Stimulated activated CD4-positive, alpha-beta T cell treated with anti-CD3 and anti-CD28 coated beads, Interleukin-15, amount 100 ng/mL, for 24 hours (primary cell): ENCODE data around the gene LRRC7.

ENCODE experiments used
- DNase-seq: peaks from one replicate; pipeline ENCODE4 v3.0.0-alpha.2; 2020

LRRC7 gene

GRCh38 chr1:69567652-69568420 is at the start of gene LRRC7:
LRRC7 (plus strand) TSS chr1:69567922; CDS start chr1:69568640, 718 bp downstream.
- peak; percentile 4 for DNase-seq

GRCh38 chr1:69519006-69519405 is 48.7 kb upstream of the LRRC7 start:
- DNase-seq, result no peak

DNA sequence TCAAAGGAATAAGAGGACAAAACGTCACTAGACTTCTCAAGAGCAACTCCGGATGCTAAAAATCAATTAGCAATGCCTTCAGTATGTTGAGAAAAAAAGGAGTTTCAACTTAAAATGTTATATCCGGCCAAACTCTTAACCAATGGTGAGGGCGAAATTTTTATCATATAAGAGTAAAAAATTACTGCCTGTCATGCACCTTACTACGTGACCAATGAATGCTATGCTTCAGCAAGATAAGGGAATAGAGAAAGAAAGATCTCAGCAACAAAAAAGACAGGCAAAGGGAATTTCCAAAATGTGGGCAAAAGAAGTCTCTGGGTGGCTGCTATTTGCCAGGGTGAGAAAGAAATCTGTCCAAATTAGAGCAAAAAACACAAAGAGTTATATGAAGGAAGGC is 47.4 kb upstream of the LRRC7 start:
- no peak for DNase-seq

- DNase-seq, result no peak
Observed at GRCh38 chr1:69523032-69523431, 44.7 kb upstream of the LRRC7 start.

DNA sequence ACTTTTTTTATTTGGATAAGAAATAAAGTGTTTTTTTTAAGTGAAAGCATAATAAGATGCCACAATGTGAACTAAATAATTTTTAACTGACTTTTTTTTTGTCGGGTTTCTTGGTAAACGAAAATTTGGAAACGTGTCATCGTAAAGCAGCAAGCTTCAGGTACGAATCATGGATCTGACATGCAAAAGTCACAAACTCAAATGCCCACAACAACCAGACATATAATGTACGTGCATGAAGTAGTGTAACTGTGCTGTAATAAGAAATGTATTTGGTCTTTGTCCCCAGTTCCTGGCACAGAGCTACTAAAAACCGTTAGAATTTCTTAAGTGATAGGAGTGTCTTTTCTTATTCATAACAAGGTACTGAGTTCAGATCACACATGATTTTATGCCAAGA is 44.3 kb upstream of the LRRC7 start:
- DNase-seq, result no peak

GRCh38 chr1:69524015-69524414 is 43.7 kb upstream of the LRRC7 start:
- DNase-seq, result no peak

- no peak for DNase-seq
Observed at GRCh38 chr1:69527273-69527672, 40.4 kb upstream of the LRRC7 start.

- no peak for DNase-seq
Observed at GRCh38 chr1:69528376-69528775, 39.3 kb upstream of the LRRC7 start.

- no peak for DNase-seq
Observed at GRCh38 chr1:69533343-69533742, 34.4 kb upstream of the LRRC7 start.

GRCh38 chr1:69534829-69535228 is 32.9 kb upstream of the LRRC7 start:
- no peak for DNase-seq

DNA sequence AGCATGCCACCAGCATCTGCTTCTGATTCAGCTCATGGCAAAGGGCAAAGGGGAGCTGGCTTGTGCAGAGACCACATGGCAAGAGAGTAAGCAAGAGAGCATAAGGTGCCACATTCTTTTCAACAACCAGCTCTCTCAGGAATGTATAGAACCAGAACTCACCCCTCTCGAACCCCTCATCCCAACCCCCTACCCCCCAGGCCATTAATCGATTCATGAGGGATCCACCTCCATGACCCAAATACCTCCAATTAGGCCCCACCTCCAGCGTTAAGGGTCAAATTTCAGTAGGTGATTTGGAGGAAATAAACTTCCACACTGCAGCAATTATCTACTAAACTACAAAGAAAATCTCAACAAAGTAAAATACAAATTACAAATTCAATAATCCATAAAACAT is 32.2 kb upstream of the LRRC7 start:
- no peak for DNase-seq

DNA sequence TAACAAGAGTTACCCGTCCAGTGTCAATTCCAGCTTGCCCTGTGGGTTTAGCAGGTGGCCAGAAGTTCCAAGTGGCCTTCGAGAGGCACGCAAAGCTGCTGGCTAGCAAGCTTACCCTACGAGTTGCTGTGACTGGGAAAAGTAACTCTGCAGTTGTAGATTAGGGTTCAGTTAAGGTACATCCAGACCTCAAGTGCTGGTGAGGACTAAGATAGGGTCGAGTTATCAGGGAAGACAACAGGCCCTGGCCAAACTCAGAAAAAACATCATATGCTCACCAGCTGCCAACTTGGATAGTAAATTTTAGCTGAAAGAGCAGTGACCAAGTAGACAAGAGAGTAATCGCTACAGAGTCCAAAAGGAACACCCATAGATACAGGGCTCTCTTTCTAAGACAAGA is 27.7 kb upstream of the LRRC7 start:
- DNase-seq, result no peak

DNA sequence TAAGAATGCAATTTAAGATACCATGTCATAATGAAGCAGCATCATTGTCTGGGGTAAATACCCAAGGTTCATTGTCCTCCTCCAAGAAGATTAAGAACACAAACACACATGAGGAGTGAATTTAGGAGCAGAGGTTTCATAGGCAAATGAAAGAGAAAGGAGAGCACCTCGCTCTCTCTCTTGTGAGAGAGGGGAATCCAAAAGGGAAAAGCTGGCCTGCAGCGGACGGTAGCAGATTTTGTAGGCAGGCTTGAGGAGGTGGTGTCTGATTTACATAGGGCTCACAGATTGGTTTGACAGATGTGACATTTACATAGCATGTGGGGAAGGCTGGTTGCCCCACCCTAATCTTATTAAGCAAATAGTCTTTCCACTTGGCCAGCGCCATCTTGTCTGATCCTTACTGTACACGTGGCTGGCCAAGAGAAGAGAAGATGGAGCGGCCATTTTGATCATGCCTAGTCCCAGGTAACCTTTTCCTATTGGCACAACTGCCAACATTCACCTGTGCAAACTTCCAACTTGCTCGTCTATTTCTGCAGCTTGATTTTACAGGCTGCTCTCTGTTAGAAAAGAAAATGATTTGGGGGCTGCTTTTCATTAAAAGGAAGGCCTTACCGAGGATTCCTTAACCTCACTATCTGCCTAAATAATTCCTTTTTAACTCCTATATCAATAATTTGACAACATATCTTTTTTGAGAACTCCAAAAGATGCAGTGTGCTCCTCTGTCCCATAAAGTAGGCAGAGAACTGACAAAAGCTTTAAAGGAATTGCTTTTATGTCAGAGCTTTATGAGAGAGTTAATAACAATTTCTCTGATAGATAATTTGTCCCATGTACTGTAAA is 16.0 kb upstream of the LRRC7 start:
- DNase-seq, result no peak

- no peak for DNase-seq
Observed at GRCh38 chr1:69553726-69554125, 14.0 kb upstream of the LRRC7 start.

DNA sequence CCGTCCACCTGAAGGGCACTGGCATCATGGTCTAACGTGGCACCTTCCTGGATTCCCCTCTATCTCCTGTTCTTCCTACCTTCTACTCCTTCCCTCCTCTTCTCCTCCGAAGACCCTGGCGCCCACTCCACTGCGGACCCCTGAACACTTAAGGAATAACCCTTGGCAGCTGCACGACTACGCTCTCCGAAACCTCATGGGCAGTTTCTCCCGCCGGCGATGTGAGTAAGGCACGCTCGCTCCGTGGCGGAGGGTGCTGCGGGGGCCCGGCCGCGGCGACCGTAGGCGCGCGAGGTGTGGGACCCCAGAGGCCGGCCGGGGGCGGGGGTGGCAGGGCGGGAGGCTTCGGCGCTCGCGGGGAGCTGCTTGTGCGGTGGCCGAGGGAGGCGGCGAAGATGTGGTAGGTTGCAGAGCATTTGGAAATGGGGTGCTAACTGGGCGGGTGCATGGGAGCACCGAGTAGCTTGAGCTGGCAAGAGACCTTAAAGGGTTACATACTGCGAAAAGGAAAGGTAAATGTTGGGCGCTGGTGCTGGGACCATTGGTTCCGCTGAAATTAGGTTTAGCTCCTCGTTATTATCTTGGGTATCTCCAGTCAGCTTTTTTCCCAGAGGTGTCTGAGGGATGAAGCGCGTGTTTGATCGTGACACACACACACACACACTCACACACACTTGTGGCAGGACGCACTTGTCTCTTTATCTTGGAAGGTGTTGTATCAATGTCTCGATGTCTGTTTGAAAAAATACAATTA is 876 bp downstream of the LRRC7 start:
- no peak for DNase-seq

- DNase-seq, result no peak
Observed at GRCh38 chr1:69569175-69569541, 1.4 kb downstream of the LRRC7 start.

GRCh38 chr1:69569576-69570328 is 2.0 kb downstream of the LRRC7 start:
- no peak for DNase-seq

GRCh38 chr1:69570356-69570755 is 2.6 kb downstream of the LRRC7 start:
- no peak for DNase-seq

- DNase-seq, result no peak
Observed at GRCh38 chr1:69572921-69573320, 5.2 kb downstream of the LRRC7 start.

DNA sequence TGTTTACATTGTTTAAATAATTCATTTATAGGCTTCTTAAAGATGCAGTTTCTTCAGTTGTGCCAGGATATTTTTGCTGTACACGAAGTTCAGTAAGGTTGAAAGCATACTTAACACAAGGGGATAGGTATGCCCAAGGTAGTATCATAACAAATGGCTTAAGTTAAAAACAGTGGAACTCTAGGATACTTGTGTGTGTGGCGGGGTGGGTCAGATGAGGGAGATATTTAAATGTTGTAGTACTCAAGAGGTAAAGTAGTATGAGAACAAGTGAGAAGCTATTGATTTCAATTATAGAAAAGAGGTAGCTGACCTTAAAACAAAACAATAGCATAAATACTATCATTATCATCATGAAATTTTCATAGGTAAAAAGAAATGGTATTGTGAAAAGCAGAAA is 6.2 kb downstream of the LRRC7 start:
- DNase-seq, result no peak

DNA sequence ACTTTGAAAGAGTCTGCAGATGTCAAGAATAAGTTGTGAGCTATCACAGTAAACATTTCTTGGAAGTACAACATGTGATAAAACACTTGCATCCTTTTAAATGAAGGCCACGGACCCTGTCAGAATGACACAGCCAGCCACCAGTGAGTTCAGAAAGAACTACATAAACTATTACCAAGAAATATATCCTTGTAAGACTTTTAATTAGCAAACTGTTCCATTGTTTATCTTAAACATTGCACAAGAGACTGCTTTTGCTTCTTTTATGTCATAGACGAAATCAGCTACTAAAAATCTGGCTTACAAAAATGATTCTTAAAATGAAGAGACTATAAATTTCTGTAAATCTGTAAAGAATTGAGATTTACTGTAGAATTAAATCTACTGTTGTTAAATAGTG is 17.9 kb downstream of the LRRC7 start:
- DNase-seq, result no peak

GRCh38 chr1:69587391-69587790 is 19.7 kb downstream of the LRRC7 start:
- no peak for DNase-seq

DNA sequence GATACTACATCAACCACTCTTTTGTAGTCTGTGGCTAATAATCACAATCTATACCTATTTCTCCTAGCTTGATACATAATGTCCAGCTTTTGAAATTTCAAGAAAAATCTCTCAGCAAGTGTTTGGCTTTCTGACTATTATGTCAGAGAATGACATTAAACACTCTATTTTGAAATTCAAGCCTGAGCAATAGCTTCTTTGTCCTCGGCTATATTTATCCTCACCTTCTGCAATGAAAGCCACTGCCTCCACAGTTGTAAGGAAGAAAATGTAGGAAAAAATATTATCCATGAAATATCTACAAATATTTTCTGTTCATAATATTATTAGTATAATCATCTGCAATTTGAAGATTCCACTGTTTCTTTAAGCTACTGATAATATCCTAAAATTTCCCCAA is 22.1 kb downstream of the LRRC7 start:
- DNase-seq, result no peak
